ENCODE results near the gene CBARP. TPM values are rescaled to one million over a fixed set of nuclear protein-coding genes. Genes with fewer than 3 reads are reported as not detected.

CBARP gene
- total and polyA plus RNA-seq, 9 of the 15 experiments (the other 6 are each of a cell fraction or from before 2014, with no cell fraction given) = 0.03 to 8.9 (median 1.2) TPM; not detected in 1

GRCh38 chr19:1250437-1251260 lies 12.8 kb upstream of the CBARP start (continued):
- no peak for TF ChIP-seq ARID3B (CRISPR knock-in tag; IDR thresholded peaks at IDR 0.05; ENCODE audit: borderline replicate concordance)
- peak; percentile 77 for TF ChIP-seq CCNT2 (IDR thresholded peaks at IDR 0.05; ENCODE audit: borderline replicate concordance, extremely low read depth, insufficient read length, low read depth, low read length)
- no peak for TF ChIP-seq HLTF (IDR thresholded peaks at IDR 0.05)
- TF ChIP-seq CBFB (CRISPR knock-in tag; IDR thresholded peaks at IDR 0.05) = no peak
- TF ChIP-seq STAT6 (CRISPR knock-in tag; IDR thresholded peaks at IDR 0.05) = no peak
- peak; percentile 43 for TF ChIP-seq CHD2 (IDR thresholded peaks at IDR 0.05; ENCODE audit: low read depth, low read length)
- 0 out of 2 replicates have a peak, but pooled peaks have one; percentile 3 for TF ChIP-seq PHF8 (IDR thresholded peaks at IDR 0.05; ENCODE audit: borderline replicate concordance, low read length)
- TF ChIP-seq JUNB (CRISPR knock-in tag; conservative IDR thresholded peaks at IDR 0.05) = no peak
- TF ChIP-seq TCF7 (IDR thresholded peaks at IDR 0.05; ENCODE audit: borderline replicate concordance) = no peak; the same call in 1 of the 2 replicates
- TF ChIP-seq SIN3B (IDR thresholded peaks at IDR 0.05; ENCODE audit: low read depth) = peak; percentile 56; the same call in 1 of the 2 replicates
- TF ChIP-seq U2AF1 (optimal IDR thresholded peaks at IDR 0.05; ENCODE audit: low read depth, low read length) = no peak
- TF ChIP-seq MAZ (CRISPR knock-in tag; conservative IDR thresholded peaks at IDR 0.05 in 1 of 2, IDR thresholded peaks at IDR 0.05 in 1 of 2) = 0 out of 4 replicates have a peak, but pooled peaks of 1 of the 2 experiments have one; percentile 25
- peak in 1 of 3 experiments; percentile 4 for TF ChIP-seq YY1 (IDR thresholded peaks at IDR 0.05; ENCODE audit: borderline replicate concordance in 1 of 3, control insufficient read depth in 1 of 3, extremely low read depth in 1 of 3, insufficient read depth in 3 of 3, insufficient read length in 1 of 3, insufficient replicate concordance in 2 of 3, low read depth in 1 of 3, low read length in 2 of 3)
- no peak for TF ChIP-seq ZNF277 (CRISPR knock-in tag; IDR thresholded peaks at IDR 0.05; ENCODE audit: borderline replicate concordance)
- TF ChIP-seq ZNF140 (CRISPR knock-in tag; IDR thresholded peaks at IDR 0.05) = no peak
- peak; percentile 54 to 62 for TF ChIP-seq NRF1 (conservative IDR thresholded peaks at IDR 0.05 in 1 of 2, IDR thresholded peaks at IDR 0.05 in 1 of 2)
- TF ChIP-seq SMAD4 (CRISPR knock-in tag; conservative IDR thresholded peaks at IDR 0.05) = peak; percentile 82
- 0 out of 2 replicates have a peak, but pooled peaks have one; percentile 34 for TF ChIP-seq NKRF (IDR thresholded peaks at IDR 0.05; ENCODE audit: borderline replicate concordance)

All from K562 (cell line).